Measurements from ENCODE around the gene ACP2. TPM values are rescaled to one million over a fixed set of nuclear protein-coding genes. Genes with fewer than 3 reads are reported as not detected.

Gene ACP2
- total and polyA plus RNA-seq, 9 of the 15 experiments (the other 6 are each of a cell fraction or from before 2014, with no cell fraction given), result 1.9 to 20.0 (median 11.6) TPM

DNA sequence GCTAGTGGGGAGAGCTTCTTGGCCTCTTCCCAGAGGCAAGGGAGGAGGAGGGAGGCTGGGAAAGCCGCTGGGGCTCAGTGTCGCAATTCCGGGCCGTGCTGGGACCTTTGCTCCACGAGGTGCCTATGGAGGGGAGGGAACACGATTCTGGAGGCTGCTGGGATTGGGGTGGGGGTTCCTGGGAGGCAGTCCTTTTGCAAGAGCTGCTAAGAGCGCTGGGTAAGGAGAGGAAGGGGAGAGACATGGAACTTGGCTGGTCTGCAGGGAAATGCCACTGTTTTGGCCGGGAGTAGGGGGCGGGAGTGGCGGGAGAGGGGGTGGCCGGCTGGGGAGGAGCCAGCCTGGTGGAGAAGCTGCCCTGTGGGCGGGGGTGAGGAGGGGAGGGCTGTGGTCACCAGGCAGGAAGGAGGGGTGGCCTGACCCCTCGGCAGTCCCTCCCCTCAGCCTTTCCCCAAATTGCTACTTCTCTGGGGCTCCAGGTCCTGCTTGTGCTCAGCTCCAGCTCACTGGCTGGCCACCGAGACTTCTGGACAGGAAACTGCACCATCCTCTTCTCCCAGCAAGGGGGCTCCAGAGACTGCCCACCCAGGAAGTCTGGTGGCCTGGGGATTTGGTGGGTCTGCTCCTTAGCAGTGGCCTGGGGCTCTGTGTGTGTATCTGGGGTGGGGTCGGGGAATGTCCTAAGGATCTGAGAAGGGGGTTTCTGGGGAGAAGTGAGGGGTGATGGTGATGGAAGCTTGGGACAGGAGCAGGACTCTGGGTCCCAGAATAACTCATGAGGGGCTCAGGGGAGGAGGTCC is 9.1 kb upstream of the ACP2 start, which contains the start of gene NR1H3 (continued):
- TF ChIP-seq, protein P1, sequence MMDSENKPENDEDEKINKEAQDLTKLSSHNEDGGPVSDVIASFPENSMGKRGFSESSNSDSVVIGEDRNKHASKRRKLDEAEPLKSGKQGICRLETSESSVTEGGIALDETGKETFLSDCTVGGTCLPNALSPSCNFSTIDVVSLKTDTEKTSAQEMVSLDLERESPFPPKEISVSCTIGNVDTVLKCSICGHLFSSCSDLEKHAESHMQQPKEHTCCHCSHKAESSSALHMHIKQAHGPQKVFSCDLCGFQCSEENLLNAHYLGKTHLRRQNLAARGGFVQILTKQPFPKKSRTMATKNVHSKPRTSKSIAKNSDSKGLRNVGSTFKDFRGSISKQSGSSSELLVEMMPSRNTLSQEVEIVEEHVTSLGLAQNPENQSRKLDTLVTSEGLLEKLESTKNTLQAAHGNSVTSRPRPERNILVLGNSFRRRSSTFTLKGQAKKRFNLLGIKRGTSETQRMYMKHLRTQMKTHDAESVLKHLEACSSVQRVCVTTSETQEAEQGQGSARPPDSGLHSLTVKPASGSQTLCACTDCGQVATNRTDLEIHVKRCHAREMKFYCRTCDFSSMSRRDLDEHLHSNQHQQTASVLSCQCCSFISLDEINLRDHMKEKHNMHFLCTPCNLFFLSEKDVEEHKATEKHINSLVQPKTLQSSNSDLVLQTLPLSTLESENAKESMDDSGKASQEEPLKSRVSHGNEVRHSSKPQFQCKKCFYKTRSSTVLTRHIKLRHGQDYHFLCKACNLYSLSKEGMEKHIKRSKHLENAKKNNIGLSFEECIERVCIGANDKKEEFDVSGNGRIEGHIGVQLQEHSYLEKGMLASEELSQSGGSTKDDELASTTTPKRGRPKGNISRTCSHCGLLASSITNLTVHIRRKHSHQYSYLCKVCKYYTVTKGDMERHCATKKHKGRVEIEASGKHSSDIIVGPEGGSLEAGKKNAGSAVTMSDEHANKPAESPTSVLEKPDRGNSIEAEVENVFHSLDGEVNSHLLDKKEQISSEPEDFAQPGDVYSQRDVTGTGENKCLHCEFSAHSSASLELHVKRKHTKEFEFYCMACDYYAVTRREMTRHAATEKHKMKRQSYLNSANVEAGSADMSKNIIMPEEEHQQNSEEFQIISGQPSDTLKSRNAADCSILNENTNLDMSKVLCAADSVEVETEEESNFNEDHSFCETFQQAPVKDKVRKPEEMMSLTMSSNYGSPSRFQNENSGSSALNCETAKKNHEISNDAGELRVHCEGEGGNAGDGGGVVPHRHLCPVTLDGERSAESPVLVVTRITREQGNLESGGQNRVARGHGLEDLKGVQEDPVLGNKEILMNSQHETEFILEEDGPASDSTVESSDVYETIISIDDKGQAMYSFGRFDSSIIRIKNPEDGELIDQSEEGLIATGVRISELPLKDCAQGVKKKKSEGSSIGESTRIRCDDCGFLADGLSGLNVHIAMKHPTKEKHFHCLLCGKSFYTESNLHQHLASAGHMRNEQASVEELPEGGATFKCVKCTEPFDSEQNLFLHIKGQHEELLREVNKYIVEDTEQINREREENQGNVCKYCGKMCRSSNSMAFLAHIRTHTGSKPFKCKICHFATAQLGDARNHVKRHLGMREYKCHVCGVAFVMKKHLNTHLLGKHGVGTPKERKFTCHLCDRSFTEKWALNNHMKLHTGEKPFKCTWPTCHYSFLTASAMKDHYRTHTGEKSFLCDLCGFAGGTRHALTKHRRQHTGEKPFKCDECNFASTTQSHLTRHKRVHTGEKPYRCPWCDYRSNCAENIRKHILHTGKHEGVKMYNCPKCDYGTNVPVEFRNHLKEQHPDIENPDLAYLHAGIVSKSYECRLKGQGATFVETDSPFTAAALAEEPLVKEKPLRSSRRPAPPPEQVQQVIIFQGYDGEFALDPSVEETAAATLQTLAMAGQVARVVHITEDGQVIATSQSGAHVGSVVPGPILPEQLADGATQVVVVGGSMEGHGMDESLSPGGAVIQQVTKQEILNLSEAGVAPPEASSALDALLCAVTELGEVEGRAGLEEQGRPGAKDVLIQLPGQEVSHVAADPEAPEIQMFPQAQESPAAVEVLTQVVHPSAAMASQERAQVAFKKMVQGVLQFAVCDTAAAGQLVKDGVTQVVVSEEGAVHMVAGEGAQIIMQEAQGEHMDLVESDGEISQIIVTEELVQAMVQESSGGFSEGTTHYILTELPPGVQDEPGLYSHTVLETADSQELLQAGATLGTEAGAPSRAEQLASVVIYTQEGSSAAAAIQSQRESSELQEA (IDR thresholded peaks at IDR 0.05; ENCODE audit: low read depth), result no peak
- TF ChIP-seq VEZF1 (CRISPR knock-in tag; IDR thresholded peaks at IDR 0.05) (peak; percentile 75), CBFA2T2 (conservative IDR thresholded peaks at IDR 0.05) (no peak), YY1 (IDR thresholded peaks at IDR 0.05; ENCODE audit: borderline replicate concordance in 1 of 3, control insufficient read depth in 1 of 3, extremely low read depth in 1 of 3, insufficient read depth in 3 of 3, insufficient read length in 1 of 3, insufficient replicate concordance in 2 of 3, low read depth in 1 of 3, low read length in 2 of 3) (no peak), STAT5B (CRISPR knock-in tag; IDR thresholded peaks at IDR 0.05) (no peak), CBX1 (IDR thresholded peaks at IDR 0.05; ENCODE audit: low read depth) (no peak), NR2C2 (CRISPR knock-in tag; IDR thresholded peaks at IDR 0.05) (no peak), NR2C2 (tag; IDR thresholded peaks at IDR 0.05) (peak; percentile 54; the same call in 1 of the 2 replicates), TRIM25 (IDR thresholded peaks at IDR 0.05; ENCODE audit: borderline replicate concordance) (no peak), TCFL5 (CRISPR knock-in tag; conservative IDR thresholded peaks at IDR 0.05) (no peak), DPF2 (IDR thresholded peaks at IDR 0.05) (0 out of 2 replicates have a peak, but pooled peaks have one; percentile 26)

Measured in K562 (cell line).